Smooth muscle cell (in vitro differentiated cells): Measurements from ENCODE around the gene LATS2. TPM values are rescaled to one million over a fixed set of nuclear protein-coding genes. Genes with fewer than 3 reads are reported as not detected.

Experiments
- DNase-seq: peaks from one replicate; lab custom pipeline; 2025; ENCODE audit not compliant: unreplicated experiment; lab: John Stamatoyannopoulos, UW
- H2AFZ ChIP-seq: fragments of 200-600 bp; sonication (generic); 2 replicates; pipeline ENCODE4 v1.6.0; 2016; ENCODE audit warnings: antibody characterized with exemption, low read depth, mild to moderate bottlenecking
- H3F3A ChIP-seq: fragments of 200-600 bp; sonication (generic); 2 replicates; pipeline ENCODE4 v1.6.0; 2017; ENCODE audit warnings: antibody characterized with exemption, low read depth
- H3K27ac ChIP-seq: fragments of 200-600 bp; sonication (generic); 2 replicates; pipeline ENCODE4 v1.5.1; 2016; ENCODE audit warnings: low read depth, mild to moderate bottlenecking
- H3K27me3 ChIP-seq: fragments of 200-600 bp; sonication (generic); 2 replicates; pipeline ENCODE4 v1.6.1; 2016; ENCODE audit warnings: low read depth, mild to moderate bottlenecking
- H3K36me3 ChIP-seq: fragments of 200-600 bp; sonication (generic); 2 replicates; pipeline ENCODE4 v1.5.1; 2016; ENCODE audit warnings: low read depth
- H3K4me1 ChIP-seq: fragments of 200-600 bp; sonication (generic); 2 replicates; pipeline ENCODE4 v1.5.1; 2016; ENCODE audit warnings: low read depth
- H3K4me2 ChIP-seq: fragments of 200-600 bp; sonication (generic); 2 replicates; pipeline ENCODE4 v1.6.0; 2016; ENCODE audit warnings: mild to moderate bottlenecking
- H3K4me3 ChIP-seq: fragments of 200-600 bp; sonication (generic); 2 replicates; pipeline ENCODE4 v1.5.1; 2016; ENCODE audit warnings: mild to moderate bottlenecking
- H3K79me2 ChIP-seq: fragments of 200-600 bp; sonication (generic); 2 replicates; pipeline ENCODE4 v1.6.0; 2016; ENCODE audit warnings: low read depth, mild to moderate bottlenecking
- H3K9ac ChIP-seq: fragments of 200-600 bp; sonication (generic); 2 replicates; pipeline ENCODE4 v1.6.0; 2016; ENCODE audit warnings: low read depth
- H3K9me3 ChIP-seq: fragments of 200-600 bp; sonication (generic); replicated peaks from 2 replicates; pipeline ENCODE4 v1.5.1; 2016; ENCODE audit warnings: low read depth
- H4K20me1 ChIP-seq: fragments of 200-600 bp; sonication (generic); 2 replicates; pipeline ENCODE4 v1.6.0; 2016; ENCODE audit warnings: low read depth
- CTCF ChIP-seq: fragments of 200-600 bp; sonication (generic); IDR thresholded peaks from 2 replicates; pipeline ENCODE4 v1.5.1; 2017; ENCODE audit warnings: borderline replicate concordance, mild to moderate bottlenecking, antibody characterized with exemption; ENCODE audit not compliant: insufficient read depth, poor library complexity, severe bottlenecking
- WGBS: methylation state at CpG from one replicate; pipeline ENCODE4 v1.1.7; 2016; ENCODE audit warnings: low lambda C conversion rate; 5-methylcytosine and 5-hydroxymethylcytosine counted together
- polyA plus RNA-seq: library from polyadenylated mRNA; unstranded; fragments of >200 nt; fragmentation: Nextera tagmentation; extraction: Ambion mirVana; gene quantifications from 2 replicates; pipeline ENCODE4 v1.2.1, GENCODE V29; 2016
- total RNA-seq: library from RNA; depleted of rRNA; stranded (reverse); fragments of >200 nt; gene quantifications from 2 replicates; pipeline ENCODE4 v1.2.3, GENCODE V29; 2014

Gene LATS2
- total and polyA plus RNA-seq, 2 experiments from 2014 or later, result 6.9 to 20.8 TPM

DNA sequence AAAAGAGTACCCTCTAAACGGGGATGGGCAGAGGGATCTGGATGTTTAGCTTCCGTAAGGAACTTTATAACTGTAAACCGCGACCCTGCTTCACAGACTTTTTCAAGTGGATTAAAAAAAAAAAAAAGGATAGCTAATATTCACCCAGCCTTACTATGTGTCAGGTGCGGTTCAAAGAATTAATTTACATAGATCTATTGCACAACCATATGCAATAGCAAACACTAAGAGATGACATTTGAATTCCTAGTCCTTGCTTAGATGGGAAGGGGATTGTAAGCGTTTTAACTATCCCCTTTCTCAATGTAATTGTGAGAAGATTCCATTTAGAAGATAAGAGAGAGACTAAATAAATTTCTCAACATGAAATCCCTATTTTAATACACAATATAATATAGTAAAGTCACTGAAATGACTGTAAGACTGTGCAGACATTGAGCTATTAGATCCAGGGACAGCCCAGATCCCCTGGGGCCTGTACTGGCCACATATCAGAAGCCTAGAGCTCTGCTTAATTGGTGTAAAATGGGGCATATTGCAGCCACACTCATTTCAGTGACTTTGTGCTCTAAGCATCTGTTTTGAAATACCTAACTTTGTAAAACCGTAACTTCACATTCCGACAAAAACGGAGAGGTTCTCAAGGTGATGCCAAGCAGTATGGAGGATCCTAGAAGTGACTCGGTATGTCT lies 13.6 kb downstream of the LATS2 start:
- H3K4me1 ChIP-seq, result peaks cover 11% of the 10 kb centered on the region
- H2AFZ ChIP-seq, result no peak overlapping the region
- H3K79me2 ChIP-seq, result peaks cover 80% of the 10 kb centered on the region
- peaks cover 100% of the 10 kb centered on the region for H4K20me1 ChIP-seq
- H3K27me3 ChIP-seq, result no peaks in the 10 kb centered on the region
- peak overlapping the region; percentile 1 for H3K27ac ChIP-seq
- DNase-seq, result no peak
- H3K9ac ChIP-seq, result no peak overlapping the region
- WGBS, result 79% methylated on average over 10 of the region's 10 CpGs
- no peak overlapping the region for H3K4me3 ChIP-seq
- H3F3A ChIP-seq, result peaks cover 18% of the 10 kb centered on the region
- H3K36me3 ChIP-seq, result no peaks in the 10 kb centered on the region
- H3K9me3 ChIP-seq, result no peaks in the 10 kb centered on the region
- TF ChIP-seq CTCF, result no peak
- no peak overlapping the region for H3K4me2 ChIP-seq

DNA sequence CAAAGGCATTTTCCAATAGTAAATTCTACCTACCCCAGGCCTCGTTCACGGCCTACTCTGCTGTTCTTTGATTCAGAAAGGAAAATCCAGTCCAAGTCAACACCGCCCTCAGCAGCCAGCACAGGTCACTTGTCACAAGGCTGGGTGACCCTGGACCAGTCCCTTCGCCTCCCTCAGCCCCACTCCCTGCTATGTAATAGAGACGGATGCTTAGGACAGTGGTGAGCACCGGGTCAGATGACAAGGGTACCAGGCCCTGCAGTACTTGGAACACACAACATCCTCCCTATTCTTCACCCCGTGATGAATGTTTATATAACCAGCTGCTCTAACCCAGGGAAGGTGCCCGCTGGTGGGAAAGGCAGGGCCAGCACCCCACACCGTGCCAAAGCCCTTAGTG lies 14.3 kb downstream of the LATS2 start:
- Histone ChIP-seq H3F3A (peaks cover 22% of the 10 kb centered on the region), H3K9me3 (no peaks in the 10 kb centered on the region), H3K79me2 (peaks cover 80% of the 10 kb centered on the region), H4K20me1 (peaks cover 100% of the 10 kb centered on the region), H3K4me1 (peaks cover 12% of the 10 kb centered on the region), H3K36me3 (no peaks in the 10 kb centered on the region), H3K4me2 (no peak overlapping the region), H3K27me3 (no peaks in the 10 kb centered on the region), H3K4me3 (no peak overlapping the region), H2AFZ (no peak overlapping the region), H3K27ac (no peak overlapping the region), H3K9ac (no peak overlapping the region)
- DNase-seq, result no peak
- no peak for TF ChIP-seq CTCF
- WGBS, result 96% methylated on average over 9 of the region's 9 CpGs

GRCh38 chr13:21046203-21046602 lies 15.2 kb downstream of the LATS2 start:
- Histone ChIP-seq H3F3A (peaks cover 28% of the 10 kb centered on the region), H3K79me2 (peaks cover 80% of the 10 kb centered on the region), H3K9ac (no peak overlapping the region), H3K27me3 (no peaks in the 10 kb centered on the region), H3K4me3 (no peak overlapping the region), H3K9me3 (no peaks in the 10 kb centered on the region), H3K36me3 (no peaks in the 10 kb centered on the region), H4K20me1 (peaks cover 100% of the 10 kb centered on the region), H3K27ac (no peak overlapping the region), H3K4me2 (no peak overlapping the region), H2AFZ (no peak overlapping the region), H3K4me1 (peaks cover 21% of the 10 kb centered on the region)
- no peak for DNase-seq
- no peak for TF ChIP-seq CTCF
- 88% methylated on average over 7 of the region's 7 CpGs for WGBS

DNA sequence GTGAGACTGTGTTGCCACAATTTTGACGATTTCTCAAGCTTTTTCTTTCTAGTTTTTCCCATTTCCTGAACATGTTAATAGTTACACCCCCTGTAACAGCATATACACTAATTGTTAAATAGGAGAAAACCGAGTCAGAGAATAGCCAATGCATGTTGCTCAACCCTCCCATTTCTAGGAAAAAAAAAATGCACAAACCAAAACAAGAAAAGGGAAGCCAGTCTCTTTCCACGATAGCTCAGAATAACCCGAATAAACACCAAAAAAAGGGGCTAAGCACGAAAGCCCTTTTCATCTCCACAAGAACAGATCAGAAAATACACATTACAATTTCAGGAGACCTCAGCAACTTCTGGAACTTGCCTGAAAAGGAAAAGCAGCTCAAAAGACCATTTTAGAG lies 16.3 kb downstream of the LATS2 start:
- Histone ChIP-seq H3K79me2 (peaks cover 80% of the 10 kb centered on the region), H3K9me3 (no peaks in the 10 kb centered on the region), H3K4me3 (no peak overlapping the region), H3K9ac (no peak overlapping the region), H3K36me3 (no peaks in the 10 kb centered on the region), H3F3A (peaks cover 28% of the 10 kb centered on the region), H2AFZ (no peak overlapping the region), H3K4me2 (peak overlapping the region; percentile 35), H3K4me1 (peaks cover 21% of the 10 kb centered on the region), H3K27ac (peak overlapping the region; percentile 23), H3K27me3 (no peaks in the 10 kb centered on the region), H4K20me1 (peaks cover 100% of the 10 kb centered on the region)
- DNase-seq, result no peak
- no peak for TF ChIP-seq CTCF
- 65% methylated on average over 5 of the region's 5 CpGs for WGBS
